Measurements from ENCODE around the gene PGBD5.

PGBD5 gene

DNA sequence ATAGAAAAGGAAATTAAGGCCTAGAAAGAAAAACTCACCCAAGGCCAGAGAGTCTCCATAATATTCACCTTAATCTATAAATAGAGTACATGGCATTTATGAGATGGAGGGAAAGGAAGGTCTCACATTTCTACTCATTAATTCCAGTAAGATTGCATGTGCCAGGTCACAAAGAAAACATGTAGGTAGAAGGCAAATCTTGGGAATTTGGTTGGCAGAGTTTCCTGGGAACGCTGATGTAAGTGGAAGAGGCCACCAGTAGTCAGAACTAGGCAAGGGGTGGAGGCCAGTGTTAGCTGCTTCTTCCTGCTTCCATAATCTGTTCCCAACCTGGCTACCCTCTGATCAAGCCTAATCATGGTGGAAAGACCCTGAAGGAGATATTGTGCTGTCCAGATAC lies 29.2 kb upstream of the PGBD5 start:
- no peak for TF ChIP-seq PPARA (CRISPR knock-in tag; IDR thresholded peaks at IDR 0.05; ENCODE audit: borderline replicate concordance)
- TF ChIP-seq, protein P1, sequence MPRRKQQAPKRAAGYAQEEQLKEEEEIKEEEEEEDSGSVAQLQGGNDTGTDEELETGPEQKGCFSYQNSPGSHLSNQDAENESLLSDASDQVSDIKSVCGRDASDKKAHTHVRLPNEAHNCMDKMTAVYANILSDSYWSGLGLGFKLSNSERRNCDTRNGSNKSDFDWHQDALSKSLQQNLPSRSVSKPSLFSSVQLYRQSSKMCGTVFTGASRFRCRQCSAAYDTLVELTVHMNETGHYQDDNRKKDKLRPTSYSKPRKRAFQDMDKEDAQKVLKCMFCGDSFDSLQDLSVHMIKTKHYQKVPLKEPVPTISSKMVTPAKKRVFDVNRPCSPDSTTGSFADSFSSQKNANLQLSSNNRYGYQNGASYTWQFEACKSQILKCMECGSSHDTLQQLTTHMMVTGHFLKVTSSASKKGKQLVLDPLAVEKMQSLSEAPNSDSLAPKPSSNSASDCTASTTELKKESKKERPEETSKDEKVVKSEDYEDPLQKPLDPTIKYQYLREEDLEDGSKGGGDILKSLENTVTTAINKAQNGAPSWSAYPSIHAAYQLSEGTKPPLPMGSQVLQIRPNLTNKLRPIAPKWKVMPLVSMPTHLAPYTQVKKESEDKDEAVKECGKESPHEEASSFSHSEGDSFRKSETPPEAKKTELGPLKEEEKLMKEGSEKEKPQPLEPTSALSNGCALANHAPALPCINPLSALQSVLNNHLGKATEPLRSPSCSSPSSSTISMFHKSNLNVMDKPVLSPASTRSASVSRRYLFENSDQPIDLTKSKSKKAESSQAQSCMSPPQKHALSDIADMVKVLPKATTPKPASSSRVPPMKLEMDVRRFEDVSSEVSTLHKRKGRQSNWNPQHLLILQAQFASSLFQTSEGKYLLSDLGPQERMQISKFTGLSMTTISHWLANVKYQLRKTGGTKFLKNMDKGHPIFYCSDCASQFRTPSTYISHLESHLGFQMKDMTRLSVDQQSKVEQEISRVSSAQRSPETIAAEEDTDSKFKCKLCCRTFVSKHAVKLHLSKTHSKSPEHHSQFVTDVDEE (CRISPR knock-in tag; IDR thresholded peaks at IDR 0.05) = no peak
- TF ChIP-seq ZFP3 (CRISPR knock-in tag; IDR thresholded peaks at IDR 0.05) = no peak
- TF ChIP-seq, protein P2, sequence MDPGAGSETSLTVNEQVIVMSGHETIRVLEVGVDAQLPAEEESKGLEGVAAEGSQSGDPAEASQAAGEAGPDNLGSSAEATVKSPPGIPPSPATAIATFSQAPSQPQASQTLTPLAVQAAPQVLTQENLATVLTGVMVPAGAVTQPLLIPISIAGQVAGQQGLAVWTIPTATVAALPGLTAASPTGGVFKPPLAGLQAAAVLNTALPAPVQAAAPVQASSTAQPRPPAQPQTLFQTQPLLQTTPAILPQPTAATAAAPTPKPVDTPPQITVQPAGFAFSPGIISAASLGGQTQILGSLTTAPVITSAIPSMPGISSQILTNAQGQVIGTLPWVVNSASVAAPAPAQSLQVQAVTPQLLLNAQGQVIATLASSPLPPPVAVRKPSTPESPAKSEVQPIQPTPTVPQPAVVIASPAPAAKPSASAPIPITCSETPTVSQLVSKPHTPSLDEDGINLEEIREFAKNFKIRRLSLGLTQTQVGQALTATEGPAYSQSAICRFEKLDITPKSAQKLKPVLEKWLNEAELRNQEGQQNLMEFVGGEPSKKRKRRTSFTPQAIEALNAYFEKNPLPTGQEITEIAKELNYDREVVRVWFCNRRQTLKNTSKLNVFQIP (CRISPR knock-in tag; IDR thresholded peaks at IDR 0.05; ENCODE audit: borderline replicate concordance, low read depth) = no peak
- no peak for TF ChIP-seq SNAI2 (CRISPR knock-in tag; IDR thresholded peaks at IDR 0.05)
- TF ChIP-seq CSDC2 (CRISPR knock-in tag; IDR thresholded peaks at IDR 0.05) = no peak
- TF ChIP-seq ZNF70 (CRISPR knock-in tag; IDR thresholded peaks at IDR 0.05) = no peak
- TF ChIP-seq OSR1 (CRISPR knock-in tag; IDR thresholded peaks at IDR 0.05) = no peak
- no peak for TF ChIP-seq ARNTL (CRISPR knock-in tag; IDR thresholded peaks at IDR 0.05; ENCODE audit: borderline replicate concordance, low read depth)
- TF ChIP-seq ZNF565 (CRISPR knock-in tag; conservative IDR thresholded peaks at IDR 0.05; ENCODE audit: low read depth) = no peak
- TF ChIP-seq, protein P3, sequence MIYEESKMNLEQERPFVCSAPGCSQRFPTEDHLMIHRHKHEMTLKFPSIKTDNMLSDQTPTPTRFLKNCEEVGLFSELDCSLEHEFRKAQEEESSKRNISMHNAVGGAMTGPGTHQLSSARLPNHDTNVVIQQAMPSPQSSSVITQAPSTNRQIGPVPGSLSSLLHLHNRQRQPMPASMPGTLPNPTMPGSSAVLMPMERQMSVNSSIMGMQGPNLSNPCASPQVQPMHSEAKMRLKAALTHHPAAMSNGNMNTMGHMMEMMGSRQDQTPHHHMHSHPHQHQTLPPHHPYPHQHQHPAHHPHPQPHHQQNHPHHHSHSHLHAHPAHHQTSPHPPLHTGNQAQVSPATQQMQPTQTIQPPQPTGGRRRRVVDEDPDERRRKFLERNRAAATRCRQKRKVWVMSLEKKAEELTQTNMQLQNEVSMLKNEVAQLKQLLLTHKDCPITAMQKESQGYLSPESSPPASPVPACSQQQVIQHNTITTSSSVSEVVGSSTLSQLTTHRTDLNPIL (CRISPR knock-in tag; IDR thresholded peaks at IDR 0.05; ENCODE audit: low read depth) = no peak
- TF ChIP-seq, protein P4, sequence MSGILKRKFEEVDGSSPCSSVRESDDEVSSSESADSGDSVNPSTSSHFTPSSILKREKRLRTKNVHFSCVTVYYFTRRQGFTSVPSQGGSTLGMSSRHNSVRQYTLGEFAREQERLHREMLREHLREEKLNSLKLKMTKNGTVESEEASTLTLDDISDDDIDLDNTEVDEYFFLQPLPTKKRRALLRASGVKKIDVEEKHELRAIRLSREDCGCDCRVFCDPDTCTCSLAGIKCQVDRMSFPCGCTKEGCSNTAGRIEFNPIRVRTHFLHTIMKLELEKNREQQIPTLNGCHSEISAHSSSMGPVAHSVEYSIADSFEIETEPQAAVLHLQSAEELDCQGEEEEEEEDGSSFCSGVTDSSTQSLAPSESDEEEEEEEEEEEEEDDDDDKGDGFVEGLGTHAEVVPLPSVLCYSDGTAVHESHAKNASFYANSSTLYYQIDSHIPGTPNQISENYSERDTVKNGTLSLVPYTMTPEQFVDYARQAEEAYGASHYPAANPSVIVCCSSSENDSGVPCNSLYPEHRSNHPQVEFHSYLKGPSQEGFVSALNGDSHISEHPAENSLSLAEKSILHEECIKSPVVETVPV (CRISPR knock-in tag; IDR thresholded peaks at IDR 0.05) = no peak
- no peak for TF ChIP-seq BACH2 (CRISPR knock-in tag; IDR thresholded peaks at IDR 0.05; ENCODE audit: borderline replicate concordance)
- ATAC-seq = no peak

DNA sequence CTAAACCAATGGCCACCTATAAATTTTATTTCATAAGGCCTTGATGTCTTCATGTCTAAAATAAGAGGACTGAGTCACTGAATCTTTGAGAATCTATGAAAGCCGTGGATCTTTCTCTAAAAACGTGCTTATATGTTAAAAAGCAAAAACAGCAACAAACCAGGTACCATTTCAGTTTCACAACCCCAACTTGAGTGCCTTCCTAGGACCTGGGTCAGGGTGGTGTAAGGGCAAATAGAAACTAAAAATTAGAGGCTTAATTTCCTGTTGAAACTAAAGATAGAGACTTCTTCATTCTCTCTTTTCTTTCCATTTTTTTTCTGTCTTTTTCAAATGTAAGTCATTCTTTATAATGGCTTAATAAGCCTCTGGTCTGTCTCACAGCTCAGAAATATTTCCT lies 27.2 kb upstream of the PGBD5 start:
- ATAC-seq = no peak
- TF ChIP-seq ZFP30 (CRISPR knock-in tag; IDR thresholded peaks at IDR 0.05) (no peak), CSDC2 (CRISPR knock-in tag; IDR thresholded peaks at IDR 0.05) (no peak), PPARA (CRISPR knock-in tag; IDR thresholded peaks at IDR 0.05; ENCODE audit: borderline replicate concordance) (no peak), TCF4 (CRISPR knock-in tag; IDR thresholded peaks at IDR 0.05; ENCODE audit: borderline replicate concordance) (no peak), GLIS3 (CRISPR knock-in tag; IDR thresholded peaks at IDR 0.05) (no peak), BACH2 (CRISPR knock-in tag; IDR thresholded peaks at IDR 0.05; ENCODE audit: borderline replicate concordance) (no peak), ZFP3 (CRISPR knock-in tag; IDR thresholded peaks at IDR 0.05) (no peak)
- TF ChIP-seq, protein P2 (CRISPR knock-in tag; IDR thresholded peaks at IDR 0.05; ENCODE audit: borderline replicate concordance, low read depth) = no peak

DNA sequence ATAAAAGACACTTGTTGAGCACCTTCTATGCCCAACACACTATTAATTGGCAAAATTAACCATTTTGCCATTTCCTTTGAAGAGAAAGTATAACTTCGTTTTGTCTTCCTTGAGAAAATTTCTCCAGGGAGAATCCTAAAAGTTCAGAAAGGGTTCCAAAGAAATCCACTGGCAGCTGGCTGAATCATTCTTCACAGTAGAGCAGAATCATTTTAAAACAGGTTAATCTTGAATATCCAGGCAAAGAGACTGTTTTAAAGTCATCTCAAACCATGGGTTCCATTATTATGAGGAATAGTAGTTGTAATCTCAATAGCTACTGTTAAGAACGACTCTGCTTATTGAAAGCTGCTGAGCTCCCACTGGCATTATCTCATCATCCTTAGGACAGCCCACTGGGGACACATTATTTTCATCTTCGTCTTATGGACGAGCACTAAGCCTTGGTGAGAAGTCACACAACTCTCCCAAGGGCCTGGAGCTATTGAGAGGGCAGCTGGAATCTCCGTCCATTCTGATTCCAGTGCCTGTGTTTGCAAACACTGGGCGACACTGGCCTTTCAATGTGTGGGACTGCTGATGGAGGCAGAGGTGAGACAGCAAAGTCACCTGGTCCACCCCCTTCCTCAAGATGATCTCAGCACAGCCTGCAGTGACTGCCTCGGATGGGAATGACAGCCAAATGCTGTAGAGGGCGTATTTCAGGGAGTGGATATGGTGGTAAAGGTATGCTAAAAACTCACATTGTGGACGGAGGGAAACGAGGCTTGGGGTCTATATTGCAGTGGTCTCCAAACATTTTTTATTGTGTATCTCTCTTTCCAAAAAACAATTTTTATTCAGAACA lies 15.3 kb upstream of the PGBD5 start:
- no peak for ATAC-seq
- TF ChIP-seq, protein P3 (CRISPR knock-in tag; IDR thresholded peaks at IDR 0.05; ENCODE audit: low read depth) = no peak
- TF ChIP-seq ISL1 (CRISPR knock-in tag; IDR thresholded peaks at IDR 0.05) (no peak), TCF4 (CRISPR knock-in tag; IDR thresholded peaks at IDR 0.05; ENCODE audit: borderline replicate concordance) (no peak), ZNF8 (CRISPR knock-in tag; IDR thresholded peaks at IDR 0.05) (no peak), RARB (CRISPR knock-in tag; IDR thresholded peaks at IDR 0.05) (no peak), CSDC2 (CRISPR knock-in tag; IDR thresholded peaks at IDR 0.05) (no peak), ZNF70 (CRISPR knock-in tag; IDR thresholded peaks at IDR 0.05) (no peak), ESRRG (CRISPR knock-in tag; IDR thresholded peaks at IDR 0.05) (no peak), PPARA (CRISPR knock-in tag; IDR thresholded peaks at IDR 0.05; ENCODE audit: borderline replicate concordance) (no peak)
- TF ChIP-seq, protein P1 (CRISPR knock-in tag; IDR thresholded peaks at IDR 0.05) = no peak

Measured in SK-N-SH treated with all-trans-retinoic acid at 6 μM for 48 hours (cell line).